ENCODE data around the gene CAPN2.

The CAPN2 gene

GRCh38 chr1:223700388-223700918 is 11.9 kb upstream of the CAPN2 start:
- no peak for TF ChIP-seq CTCF (IDR thresholded peaks at IDR 0.05; ENCODE audit: low read depth, low read length)
- no peaks in the 10 kb centered on the region for H3K9me3 ChIP-seq
- H3K36me3 ChIP-seq: no peaks in the 10 kb centered on the region
- no peak overlapping the region for H3K4me3 ChIP-seq (ENCODE audit: low read depth, low read length)
- no peaks in the 10 kb centered on the region for H3K4me1 ChIP-seq
- no peak for DNase-seq
- no peaks in the 10 kb centered on the region for H3K27me3 ChIP-seq

GRCh38 chr1:223700942-223701637 is 11.2 kb upstream of the CAPN2 start:
- Histone ChIP-seq H3K9me3 (no peaks in the 10 kb centered on the region), H3K27me3 (no peaks in the 10 kb centered on the region), H3K36me3 (no peaks in the 10 kb centered on the region), H3K4me3 (ENCODE audit: low read depth, low read length) (no peak overlapping the region), H3K4me1 (peaks cover 2% of the 10 kb centered on the region; the same call in 1 of the 2 replicates)
- DNase-seq: no peak
- no peak for TF ChIP-seq CTCF (IDR thresholded peaks at IDR 0.05; ENCODE audit: low read depth, low read length)

DNA sequence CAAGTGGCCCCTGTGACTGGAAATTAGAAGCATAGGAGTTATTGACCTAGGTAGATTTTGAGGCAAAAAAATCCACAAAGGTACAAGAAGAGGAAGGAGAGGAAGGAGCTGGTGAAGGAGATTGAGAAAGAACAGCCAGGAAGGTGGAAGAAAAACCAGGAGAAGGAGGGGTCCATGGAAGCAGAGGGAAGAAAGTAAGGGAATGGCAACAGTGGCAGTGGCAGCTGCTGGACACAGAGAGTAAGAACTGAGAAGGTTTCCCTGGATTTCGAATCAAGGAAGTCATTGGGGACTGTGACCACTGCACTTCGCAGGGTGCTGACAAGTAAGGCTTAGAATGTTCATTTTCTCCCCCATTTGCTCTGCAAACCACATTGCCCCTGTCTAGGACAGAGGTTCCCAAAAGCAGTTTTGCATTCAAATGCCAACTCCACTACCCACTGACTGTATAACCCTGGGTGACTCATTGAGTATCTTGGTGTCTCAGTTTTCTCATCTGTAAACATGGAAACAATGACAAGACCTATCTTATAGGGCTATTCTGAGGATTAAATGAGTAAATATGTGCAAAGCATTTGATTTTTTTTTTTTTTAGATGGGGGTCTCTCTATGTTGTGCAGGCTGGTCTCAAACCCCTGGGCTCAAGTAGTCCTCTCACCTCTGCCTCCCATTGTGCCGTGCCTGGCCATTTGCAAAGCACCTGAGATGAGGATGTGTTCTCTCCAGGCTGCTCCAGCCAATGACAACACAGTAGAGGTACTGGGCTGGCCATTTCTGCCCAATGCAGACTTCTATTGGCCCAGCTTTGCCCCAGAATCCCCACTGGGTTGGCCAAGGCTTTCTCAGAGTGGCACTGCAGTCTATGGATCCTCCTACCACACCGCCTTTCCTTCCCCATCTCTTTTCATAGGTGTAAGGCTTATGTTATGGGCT is 9.3 kb upstream of the CAPN2 start:
- Histone ChIP-seq H3K4me1 (peaks cover 10% of the 10 kb centered on the region), H3K9me3 (no peaks in the 10 kb centered on the region), H3K27me3 (no peaks in the 10 kb centered on the region), H3K4me3 (ENCODE audit: low read depth, low read length) (no peak overlapping the region), H3K36me3 (no peaks in the 10 kb centered on the region)
- no peak for DNase-seq
- TF ChIP-seq CTCF (IDR thresholded peaks at IDR 0.05; ENCODE audit: low read depth, low read length): no peak

DNA sequence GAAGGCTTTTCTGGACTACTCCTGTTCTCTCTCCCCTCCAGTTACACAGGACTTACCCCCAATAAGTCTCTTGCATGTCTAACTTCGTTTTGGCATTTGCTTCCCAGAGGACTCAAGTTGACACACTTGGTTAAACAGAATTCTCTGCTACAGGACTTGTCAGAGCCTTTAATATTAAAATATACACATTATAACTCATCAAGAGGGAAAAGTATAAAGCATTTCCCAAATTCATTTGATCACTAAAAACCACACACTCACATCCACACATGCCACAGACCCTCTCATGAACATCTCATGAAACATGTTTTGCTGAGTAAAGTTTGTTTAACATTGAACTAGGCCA is 8.7 kb upstream of the CAPN2 start:
- Histone ChIP-seq H3K9me3 (no peaks in the 10 kb centered on the region), H3K4me3 (ENCODE audit: low read depth, low read length) (no peak overlapping the region), H3K36me3 (no peaks in the 10 kb centered on the region), H3K4me1 (peaks cover 10% of the 10 kb centered on the region), H3K27me3 (no peaks in the 10 kb centered on the region)
- no peak for TF ChIP-seq CTCF (IDR thresholded peaks at IDR 0.05; ENCODE audit: low read depth, low read length)
- no peak for DNase-seq

GRCh38 chr1:223704921-223705878 is 7.1 kb upstream of the CAPN2 start:
- Histone ChIP-seq H3K9me3 (no peaks in the 10 kb centered on the region), H3K4me3 (ENCODE audit: low read depth, low read length) (no peak overlapping the region), H3K4me1 (peaks cover 10% of the 10 kb centered on the region), H3K36me3 (no peaks in the 10 kb centered on the region), H3K27me3 (no peaks in the 10 kb centered on the region)
- TF ChIP-seq CTCF (IDR thresholded peaks at IDR 0.05; ENCODE audit: low read depth, low read length): no peak
- no peak for DNase-seq
